Measurements from ENCODE around the gene C1orf94. TPM values are rescaled to one million over a fixed set of nuclear protein-coding genes. Genes with fewer than 3 reads are reported as not detected.

Gene C1orf94
- polyA plus RNA-seq, 1 donor (not counting 4 experiments of a cell fraction or from before 2014, with no cell fraction given): 0.05 TPM

GRCh38 chr1:34149501-34149900, 27.2 kb upstream of the C1orf94 start:
- Histone ChIP-seq H3K4me1 (ENCODE audit: control insufficient read depth, extremely low read depth, insufficient read depth, low read length) (no peaks in the 10 kb centered on the region), H2AFZ (ENCODE audit: control insufficient read depth, low read length) (no peak overlapping the region), H3K27ac (ENCODE audit: control insufficient read depth, insufficient read depth, low read length) (no peak overlapping the region), H3K9me3 (ENCODE audit: control insufficient read depth, low read depth, low read length) (no peaks in the 10 kb centered on the region), H3K79me2 (ENCODE audit: control insufficient read depth, insufficient read depth, low read length) (no peaks in the 10 kb centered on the region), H3K27me3 (ENCODE audit: control insufficient read depth, extremely low read depth, insufficient read depth, low read length) (no peaks in the 10 kb centered on the region), H4K20me1 (ENCODE audit: control insufficient read depth, extremely low read depth, insufficient read depth, low read length) (no peaks in the 10 kb centered on the region), H3K9me1 (ENCODE audit: control insufficient read depth, extremely low read depth, insufficient read depth, low read length) (no peaks in the 10 kb centered on the region), H3K4me3 (ENCODE audit: control insufficient read depth in 2 of 3, extremely low read depth in 1 of 3, insufficient read depth in 2 of 3, low read depth in 1 of 3, low read length in 3 of 3) (no peak overlapping the region), H3K4me2 (ENCODE audit: control insufficient read depth, extremely low read depth, insufficient read depth, low read depth, low read length) (no peak overlapping the region), H3K9ac (ENCODE audit: control insufficient read depth, extremely low read depth, insufficient read depth, low read length) (no peak overlapping the region), H3K36me3 (ENCODE audit: control insufficient read depth in 2 of 2, extremely low read depth in 1 of 2, insufficient read depth in 2 of 2, low read length in 2 of 2) (no peaks in the 10 kb centered on the region)
- dilution Hi-C loops (cut with MboI; ENCODE audit: extremely low pct_ligation_motif_present, low sequenced_read_pairs): no loop called here
- TF ChIP-seq, protein P1, sequence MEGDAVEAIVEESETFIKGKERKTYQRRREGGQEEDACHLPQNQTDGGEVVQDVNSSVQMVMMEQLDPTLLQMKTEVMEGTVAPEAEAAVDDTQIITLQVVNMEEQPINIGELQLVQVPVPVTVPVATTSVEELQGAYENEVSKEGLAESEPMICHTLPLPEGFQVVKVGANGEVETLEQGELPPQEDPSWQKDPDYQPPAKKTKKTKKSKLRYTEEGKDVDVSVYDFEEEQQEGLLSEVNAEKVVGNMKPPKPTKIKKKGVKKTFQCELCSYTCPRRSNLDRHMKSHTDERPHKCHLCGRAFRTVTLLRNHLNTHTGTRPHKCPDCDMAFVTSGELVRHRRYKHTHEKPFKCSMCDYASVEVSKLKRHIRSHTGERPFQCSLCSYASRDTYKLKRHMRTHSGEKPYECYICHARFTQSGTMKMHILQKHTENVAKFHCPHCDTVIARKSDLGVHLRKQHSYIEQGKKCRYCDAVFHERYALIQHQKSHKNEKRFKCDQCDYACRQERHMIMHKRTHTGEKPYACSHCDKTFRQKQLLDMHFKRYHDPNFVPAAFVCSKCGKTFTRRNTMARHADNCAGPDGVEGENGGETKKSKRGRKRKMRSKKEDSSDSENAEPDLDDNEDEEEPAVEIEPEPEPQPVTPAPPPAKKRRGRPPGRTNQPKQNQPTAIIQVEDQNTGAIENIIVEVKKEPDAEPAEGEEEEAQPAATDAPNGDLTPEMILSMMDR (optimal IDR thresholded peaks at IDR 0.05 in 1 of 3, IDR thresholded peaks at IDR 0.05 in 1 of 3, conservative IDR thresholded peaks at IDR 0.05 in 1 of 3; ENCODE audit: extremely low read depth in 1 of 3, insufficient read depth in 2 of 3, low read length in 3 of 3): no peak
- TF ChIP-seq EZH2 (IDR thresholded peaks at IDR 0.05; ENCODE audit: low read length): no peak
- FAIRE-seq (no peak), DNase-seq (ENCODE audit: low read depth, low spot score) (no peak)

DNA sequence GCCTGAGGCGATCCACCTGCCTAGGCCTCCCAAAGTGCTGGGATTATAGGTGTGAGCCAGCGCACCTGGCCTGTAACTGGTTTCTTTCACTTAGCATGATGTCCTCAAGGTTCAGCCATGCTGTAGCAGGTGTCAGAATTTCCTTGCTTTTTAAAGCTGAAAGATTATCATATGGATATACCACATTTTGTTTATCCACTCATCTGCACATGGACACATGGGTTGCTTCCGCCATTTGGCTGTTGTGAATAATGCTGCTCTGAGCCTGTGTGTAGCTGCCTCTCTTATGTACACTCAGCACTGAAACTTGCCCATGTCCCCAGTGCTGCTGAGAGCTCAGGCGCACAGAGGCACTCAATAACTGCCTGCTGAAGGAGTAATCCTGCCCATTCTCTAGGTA, 23.5 kb upstream of the C1orf94 start:
- H3K79me2 ChIP-seq (ENCODE audit: control insufficient read depth, insufficient read depth, low read length): no peaks in the 10 kb centered on the region
- H4K20me1 ChIP-seq (ENCODE audit: control insufficient read depth, extremely low read depth, insufficient read depth, low read length): no peaks in the 10 kb centered on the region
- DNase-seq (ENCODE audit: low read depth, low spot score): no peak
- no peak overlapping the region for H3K4me3 ChIP-seq (ENCODE audit: control insufficient read depth in 2 of 3, extremely low read depth in 1 of 3, insufficient read depth in 2 of 3, low read depth in 1 of 3, low read length in 3 of 3)
- H2AFZ ChIP-seq (ENCODE audit: control insufficient read depth, low read length): no peak overlapping the region
- H3K9me1 ChIP-seq (ENCODE audit: control insufficient read depth, extremely low read depth, insufficient read depth, low read length): no peaks in the 10 kb centered on the region
- no peaks in the 10 kb centered on the region for H3K9me3 ChIP-seq (ENCODE audit: control insufficient read depth, low read depth, low read length)
- FAIRE-seq: no peak
- TF ChIP-seq EZH2 (IDR thresholded peaks at IDR 0.05; ENCODE audit: low read length): no peak
- TF ChIP-seq, protein P1 (optimal IDR thresholded peaks at IDR 0.05 in 1 of 3, IDR thresholded peaks at IDR 0.05 in 1 of 3, conservative IDR thresholded peaks at IDR 0.05 in 1 of 3; ENCODE audit: extremely low read depth in 1 of 3, insufficient read depth in 2 of 3, low read length in 3 of 3): no peak
- no peaks in the 10 kb centered on the region for H3K27me3 ChIP-seq (ENCODE audit: control insufficient read depth, extremely low read depth, insufficient read depth, low read length)
- no peaks in the 10 kb centered on the region for H3K36me3 ChIP-seq (ENCODE audit: control insufficient read depth in 2 of 2, extremely low read depth in 1 of 2, insufficient read depth in 2 of 2, low read length in 2 of 2)
- H3K27ac ChIP-seq (ENCODE audit: control insufficient read depth, insufficient read depth, low read length): no peak overlapping the region
- dilution Hi-C loops (cut with MboI; ENCODE audit: extremely low pct_ligation_motif_present, low sequenced_read_pairs): no loop called here
- H3K4me1 ChIP-seq (ENCODE audit: control insufficient read depth, extremely low read depth, insufficient read depth, low read length): no peaks in the 10 kb centered on the region
- no peak overlapping the region for H3K9ac ChIP-seq (ENCODE audit: control insufficient read depth, extremely low read depth, insufficient read depth, low read length)
- no peak overlapping the region for H3K4me2 ChIP-seq (ENCODE audit: control insufficient read depth, extremely low read depth, insufficient read depth, low read depth, low read length)

All from keratinocyte (primary cell).